NCI-H748 (cell line): Measurements from ENCODE around the gene SYNGR2.
A peak's percentile ranks its signal among the peaks of the same experiment; 100 is the strongest.

Experiments
- DNase-seq: peaks from one replicate; lab custom pipeline; 2025; ENCODE audit not compliant: unreplicated experiment; lab: John Stamatoyannopoulos, UW

The SYNGR2 gene

DNA sequence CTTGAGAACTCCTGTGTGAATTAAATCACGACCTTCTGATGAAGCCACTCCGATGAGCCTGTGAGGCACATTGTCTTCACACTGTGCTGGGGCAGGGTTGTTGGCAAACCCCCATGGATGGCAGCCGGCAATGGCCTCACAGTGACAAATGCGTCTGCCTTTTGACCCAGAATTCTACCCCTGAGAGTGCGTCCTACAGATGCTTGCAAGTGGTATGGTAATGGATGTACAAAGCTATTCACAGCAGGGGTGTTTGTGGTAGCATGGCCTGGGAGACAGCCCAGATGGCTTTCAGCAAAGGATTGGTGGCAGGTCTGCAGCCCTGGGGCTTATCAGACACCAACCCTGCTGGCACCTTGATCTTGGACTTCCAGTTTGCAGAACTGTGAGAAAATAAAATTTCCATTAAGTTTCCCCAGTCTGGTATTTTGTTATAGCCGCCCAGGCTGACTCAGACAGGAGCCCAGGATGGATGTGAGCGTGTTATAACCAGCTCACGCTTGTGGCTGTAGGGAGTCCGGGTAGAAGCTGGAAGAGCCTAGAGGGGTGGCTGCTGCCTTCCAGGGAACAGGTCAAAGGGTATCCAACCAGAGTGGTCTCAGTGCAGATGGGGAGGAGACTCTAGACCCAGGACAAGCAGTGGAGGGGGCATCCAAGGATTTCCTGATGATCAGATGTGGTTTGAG is 28.9 kb downstream of the SYNGR2 start:
- no peak for DNase-seq

DNA sequence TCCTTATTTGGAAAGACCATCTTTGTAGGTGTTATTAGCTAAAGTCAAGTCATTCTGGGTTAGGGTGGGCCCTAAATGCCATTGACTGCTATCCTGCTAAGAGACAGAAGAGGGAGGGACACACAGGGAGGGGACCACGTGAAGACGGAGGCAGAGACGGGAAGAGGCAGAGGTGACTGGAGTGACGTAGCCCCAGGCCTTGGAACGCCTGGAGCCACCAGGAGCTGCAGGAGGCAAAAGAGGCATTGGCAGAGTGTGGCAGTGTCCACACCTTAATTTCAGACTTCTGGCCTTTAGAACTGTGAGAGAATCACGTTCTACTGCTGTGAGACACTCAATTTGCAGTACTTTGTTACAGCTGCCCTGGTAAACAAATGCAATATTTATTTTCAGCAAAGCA is 32.1 kb downstream of the SYNGR2 start:
- DNase-seq, result no peak

DNA sequence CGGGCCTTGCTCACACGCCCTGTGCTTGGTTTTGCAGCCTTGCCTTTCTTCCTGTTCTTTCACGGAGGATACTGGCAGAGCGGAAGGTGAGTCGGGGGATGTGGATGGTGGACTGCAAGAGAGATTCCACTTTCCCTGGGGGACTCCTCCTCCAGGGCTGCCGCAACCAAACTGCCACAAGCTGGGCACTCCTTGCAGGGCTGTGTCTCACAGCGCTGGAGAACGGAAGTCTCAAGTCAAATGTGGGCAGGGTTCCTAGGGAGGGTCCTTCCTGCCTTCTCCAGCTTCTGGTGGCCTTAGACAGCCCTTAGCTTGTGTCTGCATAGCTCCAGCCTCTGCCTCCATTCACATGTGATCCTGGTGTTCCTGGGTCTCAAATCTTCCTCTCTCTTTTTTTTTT is 34.3 kb downstream of the SYNGR2 start:
- no peak for DNase-seq

DNA sequence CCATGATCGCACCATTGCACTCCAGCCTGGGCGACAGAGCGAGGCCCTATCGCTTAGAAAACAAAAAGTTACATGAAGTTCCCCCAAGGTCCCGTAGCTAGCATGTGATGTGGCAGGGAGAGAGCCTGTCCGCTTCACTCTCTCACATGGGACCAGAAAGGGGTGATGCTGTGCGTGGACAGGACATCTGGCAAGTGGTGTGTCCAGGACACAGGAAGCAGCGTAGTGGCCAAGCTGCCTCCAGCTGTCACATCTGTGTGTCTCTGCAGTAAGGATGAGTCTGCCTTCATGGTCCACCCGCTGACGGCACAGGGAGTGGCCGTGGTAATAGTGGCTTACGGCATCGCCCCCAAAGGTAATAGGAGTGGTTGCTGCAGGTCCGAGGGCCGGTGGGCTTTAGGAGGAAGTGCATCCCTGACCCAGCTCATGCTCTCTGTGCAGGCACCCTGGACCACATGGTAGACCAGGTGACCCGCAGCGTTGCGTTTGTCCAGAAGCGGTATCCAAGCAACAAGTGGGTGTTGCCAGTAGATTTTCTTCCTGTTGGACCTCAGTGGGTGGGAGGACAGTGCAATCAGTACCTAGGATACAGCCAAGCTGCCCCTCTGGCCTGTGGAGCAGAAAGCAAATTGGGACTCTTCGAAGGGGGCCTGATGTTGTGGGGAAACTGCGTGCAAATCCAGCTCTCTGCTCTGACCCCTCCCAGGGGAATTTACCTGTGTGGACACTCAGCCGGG is 36.2 kb downstream of the SYNGR2 start:
- DNase-seq, result peak; percentile 1

DNA sequence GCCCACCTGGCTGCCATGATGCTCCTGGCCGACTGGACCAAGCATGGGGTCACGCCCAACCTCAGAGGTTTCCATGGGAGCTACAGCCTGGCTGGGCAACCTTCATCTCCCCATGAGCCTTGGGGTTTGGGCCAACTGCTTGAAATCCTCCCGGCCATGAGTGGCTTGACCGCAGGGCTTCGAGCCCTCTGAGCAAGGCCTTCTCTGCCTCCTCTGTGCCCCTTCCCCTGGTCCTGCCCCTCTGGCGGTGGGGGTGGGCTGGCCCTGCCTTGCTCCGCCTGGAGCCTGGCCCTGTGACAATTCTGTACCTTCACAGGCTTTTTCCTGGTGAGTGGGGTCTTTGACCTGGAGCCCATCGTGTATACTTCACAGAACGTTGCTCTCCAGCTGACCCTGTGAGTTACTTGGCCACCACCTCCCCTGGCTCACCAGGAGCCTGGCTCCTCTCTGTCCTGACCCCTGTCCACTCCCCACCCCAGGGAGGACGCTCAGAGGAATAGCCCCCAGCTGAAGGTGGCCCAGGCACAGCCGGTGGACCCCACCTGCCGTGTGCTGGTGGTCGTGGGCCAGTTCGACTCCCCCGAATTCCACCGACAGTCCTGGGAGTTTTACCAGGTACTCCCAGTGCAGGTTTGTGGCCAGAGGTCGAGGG is 36.9 kb downstream of the SYNGR2 start:
- DNase-seq, result no peak

DNA sequence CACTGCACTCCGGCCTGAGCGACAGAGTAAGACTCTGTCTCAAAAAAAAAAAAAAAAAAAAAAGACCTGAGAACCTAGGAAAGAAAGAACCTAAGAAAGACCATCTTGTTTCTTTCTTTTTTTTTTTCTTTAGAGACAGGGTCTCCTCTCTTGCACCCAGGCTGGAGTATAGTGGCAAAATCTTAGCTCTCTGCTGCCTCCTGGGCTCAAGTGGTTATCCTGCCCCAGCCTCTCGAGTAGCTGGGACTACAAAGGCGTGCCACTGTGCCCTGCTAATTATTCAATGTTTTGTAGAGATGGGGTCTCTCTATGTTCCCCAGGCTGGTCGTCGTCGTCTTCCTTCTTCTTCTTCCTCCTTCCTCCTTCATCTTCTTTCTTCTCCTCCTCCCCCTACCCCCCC is 37.9 kb downstream of the SYNGR2 start:
- DNase-seq, result no peak

DNA sequence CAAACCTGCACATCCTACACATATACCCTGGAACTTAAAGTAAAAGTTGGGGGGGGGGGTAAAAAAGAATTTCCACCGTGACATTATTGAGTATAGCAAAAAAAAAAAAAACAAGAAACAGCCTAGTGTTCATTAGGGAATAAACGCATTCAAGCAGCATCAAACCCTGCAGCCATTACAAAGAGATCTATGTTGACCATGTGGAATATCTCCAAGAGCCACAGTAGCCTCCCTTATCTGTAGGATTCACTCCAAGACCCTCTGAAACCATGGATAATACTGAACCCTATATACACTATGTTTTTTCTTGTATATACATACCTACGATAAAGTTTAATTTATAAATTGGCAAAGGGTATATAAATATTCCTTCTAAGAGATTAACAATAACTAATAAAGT is 40.1 kb downstream of the SYNGR2 start:
- DNase-seq, result no peak

DNA sequence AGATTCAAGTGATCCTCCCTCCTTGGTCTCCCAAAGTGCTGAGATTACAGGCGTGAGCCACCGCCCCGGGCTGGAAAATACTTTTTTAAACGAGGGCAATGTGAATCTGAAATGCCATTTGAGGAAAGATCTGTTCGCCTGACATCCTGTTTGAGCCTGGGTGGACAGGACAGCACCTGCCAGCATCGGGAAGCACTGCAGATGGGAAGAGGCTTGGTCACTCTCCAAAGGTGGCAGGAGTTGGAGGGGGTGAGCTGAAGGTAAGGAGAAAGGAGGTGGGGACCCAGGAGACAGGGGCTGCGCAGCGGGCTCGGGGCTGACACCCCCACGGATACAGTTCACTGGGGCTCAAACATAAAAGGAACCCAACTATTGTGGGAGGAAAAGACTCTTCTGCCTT is 41.7 kb downstream of the SYNGR2 start:
- DNase-seq, result no peak

DNA sequence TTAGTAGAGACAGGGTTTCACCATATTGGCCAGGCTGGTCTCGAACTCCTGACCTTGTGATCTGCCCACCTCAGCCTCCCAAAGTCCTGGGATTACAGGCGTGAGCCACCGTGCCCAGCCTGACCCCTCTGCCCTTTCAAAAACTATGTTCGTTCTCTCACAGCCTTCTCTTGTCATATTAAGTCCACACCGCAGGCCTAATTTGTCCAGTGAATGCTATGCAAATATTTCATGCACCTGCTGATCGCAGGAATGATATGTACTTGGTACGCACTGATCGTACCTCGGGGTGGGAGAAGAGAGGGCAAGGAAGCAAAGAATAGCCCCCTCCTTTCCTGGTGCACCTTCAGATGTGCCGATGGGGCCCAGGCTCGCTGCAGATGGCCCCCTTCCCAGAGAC is 42.7 kb downstream of the SYNGR2 start:
- DNase-seq, result peak; percentile 5

DNA sequence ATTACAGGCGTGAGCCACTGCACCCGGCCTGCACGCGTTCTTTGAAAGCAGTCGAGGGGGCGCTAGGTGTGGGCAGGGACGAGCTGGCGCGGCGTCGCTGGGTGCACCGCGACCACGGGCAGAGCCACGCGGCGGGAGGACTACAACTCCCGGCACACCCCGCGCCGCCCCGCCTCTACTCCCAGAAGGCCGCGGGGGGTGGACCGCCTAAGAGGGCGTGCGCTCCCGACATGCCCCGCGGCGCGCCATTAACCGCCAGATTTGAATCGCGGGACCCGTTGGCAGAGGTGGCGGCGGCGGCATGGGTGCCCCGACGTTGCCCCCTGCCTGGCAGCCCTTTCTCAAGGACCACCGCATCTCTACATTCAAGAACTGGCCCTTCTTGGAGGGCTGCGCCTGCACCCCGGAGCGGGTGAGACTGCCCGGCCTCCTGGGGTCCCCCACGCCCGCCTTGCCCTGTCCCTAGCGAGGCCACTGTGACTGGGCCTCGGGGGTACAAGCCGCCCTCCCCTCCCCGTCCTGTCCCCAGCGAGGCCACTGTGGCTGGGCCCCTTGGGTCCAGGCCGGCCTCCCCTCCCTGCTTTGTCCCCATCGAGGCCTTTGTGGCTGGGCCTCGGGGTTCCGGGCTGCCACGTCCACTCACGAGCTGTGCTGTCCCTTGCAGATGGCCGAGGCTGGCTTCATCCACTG is 45.8 kb downstream of the SYNGR2 start, which contains the start of gene BIRC5:
BIRC5 (plus strand) TSS at position 238 of the 690 bp plus-strand sequence; CDS start at position 302, 64 bp downstream.
- peak; percentile 91 for DNase-seq

DNA sequence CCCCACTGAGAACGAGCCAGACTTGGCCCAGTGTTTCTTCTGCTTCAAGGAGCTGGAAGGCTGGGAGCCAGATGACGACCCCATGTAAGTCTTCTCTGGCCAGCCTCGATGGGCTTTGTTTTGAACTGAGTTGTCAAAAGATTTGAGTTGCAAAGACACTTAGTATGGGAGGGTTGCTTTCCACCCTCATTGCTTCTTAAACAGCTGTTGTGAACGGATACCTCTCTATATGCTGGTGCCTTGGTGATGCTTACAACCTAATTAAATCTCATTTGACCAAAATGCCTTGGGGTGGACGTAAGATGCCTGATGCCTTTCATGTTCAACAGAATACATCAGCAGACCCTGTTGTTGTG is 46.3 kb downstream of the SYNGR2 start:
- peak; percentile 22 for DNase-seq

DNA sequence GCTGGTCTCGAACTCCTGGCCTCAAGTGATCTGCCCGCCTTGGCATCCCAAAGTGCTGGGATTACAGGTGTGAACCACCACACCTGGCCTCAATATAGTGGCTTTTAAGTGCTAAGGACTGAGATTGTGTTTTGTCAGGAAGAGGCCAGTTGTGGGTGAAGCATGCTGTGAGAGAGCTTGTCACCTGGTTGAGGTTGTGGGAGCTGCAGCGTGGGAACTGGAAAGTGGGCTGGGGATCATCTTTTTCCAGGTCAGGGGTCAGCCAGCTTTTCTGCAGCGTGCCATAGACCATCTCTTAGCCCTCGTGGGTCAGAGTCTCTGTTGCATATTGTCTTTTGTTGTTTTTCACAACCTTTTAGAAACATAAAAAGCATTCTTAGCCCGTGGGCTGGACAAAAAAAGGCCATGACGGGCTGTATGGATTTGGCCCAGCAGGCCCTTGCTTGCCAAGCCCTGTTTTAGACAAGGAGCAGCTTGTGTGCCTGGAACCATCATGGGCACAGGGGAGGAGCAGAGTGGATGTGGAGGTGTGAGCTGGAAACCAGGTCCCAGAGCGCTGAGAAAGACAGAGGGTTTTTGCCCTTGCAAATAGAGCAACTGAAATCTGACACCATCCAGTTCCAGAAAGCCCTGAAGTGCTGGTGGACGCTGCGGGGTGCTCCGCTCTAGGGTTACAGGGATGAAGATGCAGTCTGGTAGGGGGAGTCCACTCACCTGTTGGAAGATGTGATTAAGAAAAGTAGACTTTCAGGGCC is 51.2 kb downstream of the SYNGR2 start:
- no peak for DNase-seq
